ENCODE data around the gene SURF2. TPM values are rescaled to one million over a fixed set of nuclear protein-coding genes. Genes with fewer than 3 reads are reported as not detected.
"Not testable (repeated sequence)": the region's sequence is repeated elsewhere in the genome, so short reads cannot be mapped to it uniquely, and the experiment has no call there.

Gene SURF2
- total RNA-seq, 1 donor = 12.5 TPM

- no peak overlapping the region for H3K4me3 ChIP-seq (ENCODE audit: low read depth, low read length)
- TF ChIP-seq CTCF (IDR thresholded peaks at IDR 0.05; ENCODE audit: insufficient read depth, low read length) = no peak
- no peak for DNase-seq (ENCODE audit: low read depth)
These were observed 14.9 kb downstream of the SURF2 start for GRCh38 chr9:133371261-133371711.

GRCh38 chr9:133372144-133372543, 15.8 kb downstream of the SURF2 start:
- TF ChIP-seq CTCF (IDR thresholded peaks at IDR 0.05; ENCODE audit: insufficient read depth, low read length) = no peak
- no peak for DNase-seq (ENCODE audit: low read depth)
- no peak overlapping the region for H3K4me3 ChIP-seq (ENCODE audit: low read depth, low read length)

GRCh38 chr9:133374612-133375115, 18.3 kb downstream of the SURF2 start:
- no peak for TF ChIP-seq CTCF (IDR thresholded peaks at IDR 0.05; ENCODE audit: insufficient read depth, low read length)
- DNase-seq (ENCODE audit: low read depth) = peak; percentile 64

GRCh38 chr9:133375116-133375723, 18.9 kb downstream of the SURF2 start:
- H3K4me3 ChIP-seq (ENCODE audit: low read depth, low read length) = peak overlapping the region; percentile 91
- peak; percentile 42 for DNase-seq (ENCODE audit: low read depth)
- TF ChIP-seq CTCF (IDR thresholded peaks at IDR 0.05; ENCODE audit: insufficient read depth, low read length) = no peak

More at GRCh38 chr9:133374612-133375115, 18.3 kb downstream of the SURF2 start:
- peak overlapping the region; percentile 91 for H3K4me3 ChIP-seq (ENCODE audit: low read depth, low read length)

- TF ChIP-seq CTCF (IDR thresholded peaks at IDR 0.05; ENCODE audit: insufficient read depth, low read length) = no peak
- peak within 1 kb of the TSS; percentile 91 for H3K4me3 ChIP-seq (ENCODE audit: low read depth, low read length)
- peak; percentile 94 for DNase-seq (ENCODE audit: low read depth)
These were observed 19.6 kb downstream of the SURF2 start, which contains the start of the genes STKLD1 and SURF4 for GRCh38 chr9:133375724-133376654. Gene STKLD1 (plus strand): TSS chr9:133376366. CDS start chr9:133376474, 108 bp downstream. Gene SURF4 (minus strand): TSS chr9:133376060. CDS start chr9:133375969, 91 bp downstream.

GRCh38 chr9:133377280-133377679, 20.9 kb downstream of the SURF2 start:
- DNase-seq (ENCODE audit: low read depth); H3K4me3 ChIP-seq (ENCODE audit: low read depth, low read length): not testable (repeated sequence)

- no peak for TF ChIP-seq CTCF (IDR thresholded peaks at IDR 0.05; ENCODE audit: insufficient read depth, low read length)
- peak; percentile 45 for DNase-seq (ENCODE audit: low read depth)
These were observed 21.4 kb downstream of the SURF2 start for GRCh38 chr9:133377721-133378216.

More at GRCh38 chr9:133377721-133378216, 21.4 kb downstream of the SURF2 start:
- no peak overlapping the region for H3K4me3 ChIP-seq (ENCODE audit: low read depth, low read length)
